Caco-2 (cell line): ENCODE measurements around the gene CAP2. TPM values are rescaled to one million over a fixed set of nuclear protein-coding genes. Genes with fewer than 3 reads are reported as not detected.

ENCODE experiments used
- BruUV-seq: library from RNA; stranded (reverse); fragments of 400-500 nt; replicated peaks from 2 replicates; lab custom pipeline; 2021; lab: Mats Ljungman, UMichigan
- CTCF ChIA-PET: fragments of 300-600 bp; sonication (Branson Sonifier 250); formaldehyde crosslinking; loops from one replicate; lab custom pipeline; 2022; ENCODE audit warnings: antibody characterized with exemption; lab: Charles Lee
- POLR2A ChIA-PET: fragments of 300-600 bp; sonication (Branson Sonifier 250); formaldehyde crosslinking; loops from one replicate; lab custom pipeline; 2022; ENCODE audit warnings: antibody characterized with exemption; lab: Charles Lee
- DNase-seq, 2 experiments: peaks; one replicate each; pipeline versions ENCODE4 v3.0.0 to v3.0.0-alpha.2; 2020 to 2022
- H3K27me3 ChIP-seq: replicated peaks from 2 replicates; pipeline ENCODE4 v1.6.0; 2011; ENCODE audit warnings: low read length; ENCODE audit not compliant: control insufficient read depth, insufficient read depth
- H3K36me3 ChIP-seq: 2 replicates; pipeline ENCODE4 v1.5.1; 2011; ENCODE audit warnings: low read length; ENCODE audit not compliant: control insufficient read depth, insufficient read depth
- H3K4me1 ChIP-seq: fragments of 250-450 bp; sonication (Bioruptor Pico); 2 replicates; pipeline ENCODE4 v1.5.1; 2020; ENCODE audit warnings: mild to moderate bottlenecking
- H3K4me3 ChIP-seq: 2 replicates; pipeline ENCODE4 v1.5.1; 2011; ENCODE audit warnings: low read depth, mild to moderate bottlenecking, control low read depth, low read length
- H3K9me3 ChIP-seq: fragments of 250-450 bp; sonication (Bioruptor Pico); 2 replicates; pipeline ENCODE4 v1.5.1; 2020; ENCODE audit warnings: mild to moderate bottlenecking, moderate library complexity
- H3K27ac Mint-ChIP-seq: one replicate; pipeline ENCODE4 v1.8.0; 2022; ENCODE audit warnings: mixed read lengths; ENCODE audit not compliant: unreplicated experiment
- H3K27me3 Mint-ChIP-seq: one replicate; pipeline ENCODE4 v1.8.0; 2022; ENCODE audit warnings: mixed read lengths; ENCODE audit not compliant: insufficient read depth, unreplicated experiment
- H3K36me3 Mint-ChIP-seq: one replicate; pipeline ENCODE4 v1.8.0; 2022; ENCODE audit warnings: mild to moderate bottlenecking, mixed read lengths; ENCODE audit not compliant: insufficient read depth, unreplicated experiment
- H3K4me1 Mint-ChIP-seq: one replicate; pipeline ENCODE4 v1.8.0; 2022; ENCODE audit warnings: low read depth, mixed read lengths; ENCODE audit not compliant: unreplicated experiment
- H3K4me3 Mint-ChIP-seq: one replicate; pipeline ENCODE4 v1.8.0; 2022; ENCODE audit warnings: mild to moderate bottlenecking, moderate library complexity, mixed read lengths; ENCODE audit not compliant: unreplicated experiment
- H3K9me3 Mint-ChIP-seq: one replicate; pipeline ENCODE4 v1.8.0; 2022; ENCODE audit warnings: mixed read lengths; ENCODE audit not compliant: unreplicated experiment
- intact Hi-C: fragments of 100-400 bp; cut with micrococcal nuclease; formaldehyde crosslinking; loops from one replicate; pipeline ENCODE4 v1.10.0; 2022; ENCODE audit not compliant: unreplicated experiment
- total RNA-seq: library from RNA; stranded (reverse); gene quantifications from 2 replicates; pipeline ENCODE4 v1.2.3, GENCODE V29; 2022
- TF ChIP-seq, protein P1 (sequence below), 2 experiments: fragments of 200-600 bp in 1 of 2; IDR thresholded peaks; 1 replicate in 1 of 2; 2 replicates in 1 of 2; pipeline versions ENCODE4 v1.5.1 to v1.8.0; 2011 to 2022; ENCODE audit warnings: antibody characterized with exemption in 1 of 2, control low read depth in 1 of 2, inconsistent platforms in 1 of 2, low read depth in 1 of 2, low read length in 1 of 2, mild to moderate bottlenecking in 1 of 2, moderate library complexity in 1 of 2; ENCODE audit not compliant: insufficient read depth in 1 of 2, severe bottlenecking in 1 of 2, unreplicated experiment in 1 of 2

The CAP2 gene
- total RNA-seq, 1 experiment from 2014 or later, result 8.9 TPM

DNA sequence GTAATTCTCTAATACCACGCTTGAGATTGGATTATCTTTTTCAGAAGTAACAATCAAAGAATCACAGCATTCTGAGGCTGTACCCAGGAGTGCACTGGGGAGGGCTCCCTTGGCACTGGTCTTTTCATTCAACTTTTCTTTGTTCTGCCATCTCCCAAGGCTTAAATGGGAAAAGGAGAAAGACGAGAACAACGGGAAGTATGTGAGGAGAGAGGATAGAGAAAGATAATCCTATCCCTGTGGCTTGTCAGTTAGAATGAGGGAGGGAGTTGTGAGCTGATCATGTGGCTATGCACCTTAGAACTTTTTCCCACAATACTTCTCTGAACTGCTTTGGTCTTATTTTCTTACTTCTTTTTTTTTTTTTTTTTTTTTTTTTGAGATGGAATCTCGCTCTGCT is 83.1 kb downstream of the CAP2 start:
- TF ChIP-seq, protein P1, sequence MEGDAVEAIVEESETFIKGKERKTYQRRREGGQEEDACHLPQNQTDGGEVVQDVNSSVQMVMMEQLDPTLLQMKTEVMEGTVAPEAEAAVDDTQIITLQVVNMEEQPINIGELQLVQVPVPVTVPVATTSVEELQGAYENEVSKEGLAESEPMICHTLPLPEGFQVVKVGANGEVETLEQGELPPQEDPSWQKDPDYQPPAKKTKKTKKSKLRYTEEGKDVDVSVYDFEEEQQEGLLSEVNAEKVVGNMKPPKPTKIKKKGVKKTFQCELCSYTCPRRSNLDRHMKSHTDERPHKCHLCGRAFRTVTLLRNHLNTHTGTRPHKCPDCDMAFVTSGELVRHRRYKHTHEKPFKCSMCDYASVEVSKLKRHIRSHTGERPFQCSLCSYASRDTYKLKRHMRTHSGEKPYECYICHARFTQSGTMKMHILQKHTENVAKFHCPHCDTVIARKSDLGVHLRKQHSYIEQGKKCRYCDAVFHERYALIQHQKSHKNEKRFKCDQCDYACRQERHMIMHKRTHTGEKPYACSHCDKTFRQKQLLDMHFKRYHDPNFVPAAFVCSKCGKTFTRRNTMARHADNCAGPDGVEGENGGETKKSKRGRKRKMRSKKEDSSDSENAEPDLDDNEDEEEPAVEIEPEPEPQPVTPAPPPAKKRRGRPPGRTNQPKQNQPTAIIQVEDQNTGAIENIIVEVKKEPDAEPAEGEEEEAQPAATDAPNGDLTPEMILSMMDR (IDR thresholded peaks at IDR 0.05; ENCODE audit: insufficient read depth in 1 of 2, low read depth in 1 of 2, low read length in 1 of 2, severe bottlenecking in 1 of 2, unreplicated experiment in 1 of 2), result no peak
- Histone ChIP-seq H3K27me3 (no peaks in the 10 kb centered on the region), H3K9me3 (no peaks in the 10 kb centered on the region), H3K4me1 (0 out of 2 replicates have a peak, but pooled peaks cover 15% of the 10 kb centered on the region), H3K36me3 (no peaks in the 10 kb centered on the region), H3K4me3 (no peak overlapping the region)
- Mint-ChIP-seq H3K4me1 (peaks cover 7% of the 10 kb centered on the region), H3K4me3 (no peak overlapping the region), H3K9me3 (no peaks in the 10 kb centered on the region), H3K36me3 (no peaks in the 10 kb centered on the region), H3K27me3 (no peaks in the 10 kb centered on the region), H3K27ac (no peak overlapping the region)
- intact Hi-C loops, result loop anchor here (10.0 kb wide), 1 partner anchor 108 kb away; no protein-coding TSS in a partner anchor
- ChIA-PET POLR2A (no interaction called here), CTCF (no interaction called here)
- BruUV-seq, result no TSS peak
- DNase-seq, result no peak

- TF ChIP-seq, protein P1 (IDR thresholded peaks at IDR 0.05; ENCODE audit: insufficient read depth in 1 of 2, low read depth in 1 of 2, low read length in 1 of 2, severe bottlenecking in 1 of 2, unreplicated experiment in 1 of 2), result no peak
- intact Hi-C loops, result loop anchor here (10.0 kb wide), 1 partner anchor 107 kb away; no protein-coding TSS in a partner anchor
- no peaks in the 10 kb centered on the region for H3K27me3 Mint-ChIP-seq
- no peaks in the 10 kb centered on the region for H3K9me3 ChIP-seq
- H3K4me3 ChIP-seq, result no peak overlapping the region
- ChIA-PET POLR2A (no interaction called here), CTCF (no interaction called here)
- H3K36me3 Mint-ChIP-seq, result no peaks in the 10 kb centered on the region
- no TSS peak for BruUV-seq
- no peak for DNase-seq
- H3K36me3 ChIP-seq, result no peaks in the 10 kb centered on the region
- H3K9me3 Mint-ChIP-seq, result no peaks in the 10 kb centered on the region
- no peak overlapping the region for H3K27ac Mint-ChIP-seq
- peaks cover 5% of the 10 kb centered on the region for H3K4me1 Mint-ChIP-seq
- H3K4me3 Mint-ChIP-seq, result no peak overlapping the region
- H3K4me1 ChIP-seq, result 0 out of 2 replicates have a peak, but pooled peaks cover 14% of the 10 kb centered on the region
- H3K27me3 ChIP-seq, result no peaks in the 10 kb centered on the region
Observed at GRCh38 chr6:17477356-17477755, 84.0 kb downstream of the CAP2 start.

DNA sequence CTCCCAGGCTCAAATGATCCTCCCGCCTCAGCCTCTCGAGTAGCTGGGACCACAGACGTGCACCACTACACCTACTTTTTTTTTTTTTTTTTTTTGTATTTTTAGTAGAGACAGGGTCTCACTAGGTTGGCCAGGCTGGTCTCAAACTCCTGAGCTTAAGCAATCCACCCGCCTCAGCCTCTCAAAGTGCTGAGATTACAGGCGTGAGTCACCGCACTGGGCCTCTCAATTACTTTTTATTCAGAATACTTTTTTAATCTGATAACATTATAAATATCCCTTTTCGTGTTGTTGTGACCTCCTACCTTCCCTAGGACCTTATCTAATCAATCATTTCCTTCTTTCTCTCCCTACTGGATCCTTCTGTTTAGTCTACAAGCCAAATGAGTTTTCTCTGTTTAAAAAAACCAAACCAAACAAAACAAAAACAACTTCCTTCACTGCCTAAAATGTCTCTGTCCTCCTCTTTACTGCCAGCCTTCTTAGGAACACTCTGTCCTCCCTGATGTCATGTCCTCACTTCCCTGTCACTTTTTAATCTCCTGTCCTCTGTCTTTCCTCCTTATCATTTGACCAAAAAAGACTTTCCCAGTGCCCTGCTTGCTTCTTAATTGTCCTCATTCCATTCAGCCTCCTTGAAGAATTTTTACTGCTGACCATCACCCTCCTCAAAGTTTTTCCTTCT is 85.0 kb downstream of the CAP2 start:
- no peak for DNase-seq
- BruUV-seq, result no TSS peak
- POLR2A ChIA-PET, result no interaction called here
- Histone ChIP-seq H3K27me3 (no peaks in the 10 kb centered on the region), H3K4me1 (0 out of 2 replicates have a peak, but pooled peaks cover 5% of the 10 kb centered on the region), H3K9me3 (no peaks in the 10 kb centered on the region), H3K4me3 (no peak overlapping the region), H3K36me3 (no peaks in the 10 kb centered on the region)
- no peaks in the 10 kb centered on the region for H3K27me3 Mint-ChIP-seq
- intact Hi-C loops, result loop anchor here (10.0 kb wide), 1 partner anchor 106 kb away; no protein-coding TSS in a partner anchor
- CTCF ChIA-PET, result interaction anchor here (0.6 kb wide), 1 partner anchor 15 kb away, joined by 3 read pairs; no protein-coding TSS in a partner anchor
- H3K4me3 Mint-ChIP-seq, result no peak overlapping the region
- H3K36me3 Mint-ChIP-seq, result no peaks in the 10 kb centered on the region
- TF ChIP-seq, protein P1 (IDR thresholded peaks at IDR 0.05; ENCODE audit: insufficient read depth in 1 of 2, low read depth in 1 of 2, low read length in 1 of 2, severe bottlenecking in 1 of 2, unreplicated experiment in 1 of 2), result no peak
- no peaks in the 10 kb centered on the region for H3K9me3 Mint-ChIP-seq
- no peaks in the 10 kb centered on the region for H3K4me1 Mint-ChIP-seq
- no peak overlapping the region for H3K27ac Mint-ChIP-seq
